ENCODE data around the gene RDH11.

Gene RDH11

GRCh38 chr14:67694791-67695393, 672 bp downstream of the RDH11 start (continued):
- TF ChIP-seq SP2 (tag by site-specific recombination; IDR thresholded peaks at IDR 0.05): peak; percentile 74
- no peak for TF ChIP-seq ZNF26 (tag by site-specific recombination; IDR thresholded peaks at IDR 0.05)
- TF ChIP-seq ZNF837 (tag by site-specific recombination; IDR thresholded peaks at IDR 0.05): no peak
- no peak for TF ChIP-seq ZNF18 (tag by site-specific recombination; IDR thresholded peaks at IDR 0.05)
- peak; percentile 58; the same call in 1 of the 2 replicates for TF ChIP-seq ZFHX2 (tag by site-specific recombination; conservative IDR thresholded peaks at IDR 0.05)
- TF ChIP-seq ZNF211 (tag by site-specific recombination; IDR thresholded peaks at IDR 0.05; ENCODE audit: low read depth): no peak
- peak; percentile 61; the same call in 1 of the 2 replicates for TF ChIP-seq PRDM1 (tag by site-specific recombination; IDR thresholded peaks at IDR 0.05)
- TF ChIP-seq ZNF10 (tag by site-specific recombination; IDR thresholded peaks at IDR 0.05): peak; percentile 70; the same call in 1 of the 2 replicates
- no peak for TF ChIP-seq ZNF513 (tag by site-specific recombination; IDR thresholded peaks at IDR 0.05)
- TF ChIP-seq ZBTB48 (tag by site-specific recombination; IDR thresholded peaks at IDR 0.05): no peak
- no peak for TF ChIP-seq KLF9 (tag by site-specific recombination; IDR thresholded peaks at IDR 0.05; ENCODE audit: low read depth)
- peak; percentile 43; the same call in 1 of the 2 replicates for TF ChIP-seq ZEB2 (tag by site-specific recombination; IDR thresholded peaks at IDR 0.05)
- no peak for TF ChIP-seq MZF1 (tag by site-specific recombination; IDR thresholded peaks at IDR 0.05; ENCODE audit: borderline replicate concordance)
- no peak for TF ChIP-seq KLF8 (tag by site-specific recombination; IDR thresholded peaks at IDR 0.05)
- no peak for TF ChIP-seq PRDM2 (tag by site-specific recombination; IDR thresholded peaks at IDR 0.05; ENCODE audit: borderline replicate concordance)
- TF ChIP-seq BCL11A (tag by site-specific recombination; IDR thresholded peaks at IDR 0.05; ENCODE audit: low read depth): peak; percentile 35; the same call in 1 of the 2 replicates
- no peak for TF ChIP-seq ZNF768 (tag by site-specific recombination; IDR thresholded peaks at IDR 0.05)
- TF ChIP-seq ATF2 (tag by site-specific recombination; IDR thresholded peaks at IDR 0.05; ENCODE audit: low read depth): no peak
- TF ChIP-seq ZNF366 (tag by site-specific recombination; conservative IDR thresholded peaks at IDR 0.05): peak; percentile 49
- TF ChIP-seq PBX3 (CRISPR knock-in tag; IDR thresholded peaks at IDR 0.05): no peak
- no peak for TF ChIP-seq ZFP37 (tag by site-specific recombination; IDR thresholded peaks at IDR 0.05)
- TF ChIP-seq ZSCAN30 (tag by site-specific recombination; IDR thresholded peaks at IDR 0.05): no peak

Measured in HEK293 (cell line).